Femur (tissue), 1 donor: ENCODE data around the gene EIF2B4.
"Not testable (repeated sequence)": the region's sequence is repeated elsewhere in the genome, so short reads cannot be mapped to it uniquely, and the experiment has no call there.

Source experiments
- DNase-seq: peaks from one replicate; pipeline ENCODE4 v3.0.0-alpha.2; 2017

The EIF2B4 gene

GRCh38 chr2:27377618-27378095 lies 7.5 kb upstream of the EIF2B4 start:
- DNase-seq, result no peak

- DNase-seq, result no peak
These were observed 6.9 kb upstream of the EIF2B4 start for GRCh38 chr2:27376866-27377617.

- no peak for DNase-seq
These were observed 6.2 kb upstream of the EIF2B4 start for GRCh38 chr2:27376151-27376865.

- no peak for DNase-seq
These were observed 5.5 kb upstream of the EIF2B4 start for GRCh38 chr2:27375513-27376099.

- no peak for DNase-seq
These were observed 3.4 kb upstream of the EIF2B4 start for GRCh38 chr2:27373567-27373966.

GRCh38 chr2:27372937-27373336 lies 2.8 kb upstream of the EIF2B4 start:
- no peak for DNase-seq

DNA sequence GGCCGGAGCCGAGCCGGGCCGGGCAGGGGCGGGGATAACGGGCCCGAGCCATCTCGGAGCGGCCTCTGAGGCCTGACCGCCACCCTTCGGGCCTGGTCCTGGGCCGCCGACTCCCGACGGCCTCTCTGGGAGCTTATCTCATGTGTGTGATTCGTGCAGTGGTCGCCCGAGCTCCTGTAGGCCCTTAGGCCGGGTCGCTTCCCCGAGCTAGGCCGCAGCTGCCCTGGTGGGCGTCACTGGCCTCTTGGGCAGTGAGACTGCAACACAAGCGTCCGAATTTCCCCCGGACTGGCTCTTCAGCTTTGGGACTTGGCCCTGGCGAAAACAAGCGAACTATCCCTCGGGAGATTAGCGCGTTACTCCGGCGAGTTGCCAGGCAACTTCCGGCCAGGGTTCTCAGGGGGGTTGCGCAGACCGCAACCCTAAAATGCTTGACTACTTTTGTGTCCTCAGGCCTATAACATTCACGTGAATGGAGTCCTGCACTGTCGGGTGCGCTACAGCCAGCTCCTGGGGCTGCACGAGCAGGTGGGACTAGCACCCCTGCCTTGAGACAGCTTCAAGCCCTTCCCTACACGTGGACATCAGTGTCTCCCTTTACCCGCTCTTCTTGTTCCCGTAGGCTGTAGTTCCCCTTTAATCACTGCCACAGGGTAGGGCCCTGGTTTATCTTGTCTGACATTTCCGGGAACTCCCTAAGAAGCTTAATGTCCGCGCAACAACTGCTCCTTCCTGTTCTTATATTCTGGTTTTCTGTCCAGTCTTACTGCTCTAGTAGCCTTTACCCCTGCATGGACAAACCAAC lies 880 bp upstream of the EIF2B4 start:
- DNase-seq, result peak; percentile 59

DNA sequence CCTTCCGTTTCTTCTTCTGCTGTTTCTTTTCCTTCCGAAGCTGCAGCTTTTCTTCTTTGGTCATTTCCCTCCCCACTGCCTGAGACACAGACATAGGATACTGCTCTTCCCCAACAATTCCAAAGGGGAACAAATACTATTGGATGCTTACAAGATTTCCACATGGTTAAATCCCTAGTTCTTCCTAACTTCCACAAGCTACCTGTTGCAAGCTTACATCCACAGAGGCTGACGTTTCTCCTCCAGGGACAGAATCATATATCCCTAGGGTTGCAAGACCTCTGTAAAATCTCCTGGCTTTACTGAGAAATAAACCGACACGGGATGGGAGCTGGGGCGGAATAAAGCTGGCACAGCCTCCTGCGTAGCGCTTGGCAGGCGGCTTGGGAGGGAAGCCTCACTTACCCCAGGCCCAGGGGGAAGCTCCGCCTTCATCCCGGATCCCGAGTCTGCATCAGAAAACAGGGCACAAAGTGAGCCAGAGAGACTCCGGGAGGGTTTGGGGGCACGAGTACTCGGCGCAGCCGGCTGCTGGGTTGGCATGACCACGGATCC lies 590 bp downstream of the EIF2B4 start:
- peak; percentile 75 for DNase-seq

- DNase-seq, result no peak
These were observed 6.2 kb downstream of the EIF2B4 start for GRCh38 chr2:27363933-27364332.

- no peak for DNase-seq
These were observed 7.3 kb downstream of the EIF2B4 start for GRCh38 chr2:27362678-27363420.

DNA sequence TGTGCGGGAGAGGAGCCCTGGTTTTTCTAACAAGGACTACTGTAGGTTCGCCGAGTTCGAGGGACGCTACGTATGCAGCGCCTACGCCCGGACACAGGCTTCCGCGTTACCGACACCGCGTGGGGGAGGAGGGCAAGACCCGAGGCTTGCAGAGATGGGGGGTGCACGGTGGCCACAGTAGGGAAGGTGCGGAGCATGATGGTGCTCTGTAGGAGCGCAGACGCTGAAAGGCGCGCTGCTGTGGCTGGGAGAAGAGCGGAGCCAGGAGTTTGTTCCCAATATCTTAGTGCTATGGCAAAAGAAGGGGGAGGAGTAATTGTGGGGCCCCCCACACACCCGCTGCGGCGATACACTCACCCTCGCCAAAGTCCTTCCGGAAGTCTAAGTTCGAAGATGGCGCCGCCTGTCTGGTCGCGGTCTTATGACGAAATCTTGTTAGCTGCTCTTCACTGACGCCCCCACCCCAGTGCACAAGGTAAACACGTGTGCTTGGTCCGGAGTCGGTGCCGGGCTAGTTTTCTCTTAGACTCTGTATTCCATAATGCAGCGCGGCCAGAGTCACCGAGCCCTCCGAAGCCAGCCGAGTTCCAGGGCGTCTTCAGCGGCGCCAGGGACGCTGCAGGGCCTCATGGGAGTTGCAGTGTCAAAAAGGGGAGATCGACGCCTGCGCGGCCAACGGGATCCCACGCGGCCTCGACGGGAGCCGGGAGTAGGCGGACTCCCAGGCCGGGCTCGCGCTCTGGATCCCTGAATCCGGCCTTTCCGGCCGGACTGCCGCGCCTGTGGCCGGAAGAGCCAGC lies 13.6 kb downstream of the EIF2B4 start, which contains the start of gene GTF3C2:
Gene GTF3C2 (minus strand): TSS at position 383 of the 800 bp plus-strand sequence. CDS start 13,210 bp downstream, outside the sequence.
- peak; percentile 96 for DNase-seq

DNA sequence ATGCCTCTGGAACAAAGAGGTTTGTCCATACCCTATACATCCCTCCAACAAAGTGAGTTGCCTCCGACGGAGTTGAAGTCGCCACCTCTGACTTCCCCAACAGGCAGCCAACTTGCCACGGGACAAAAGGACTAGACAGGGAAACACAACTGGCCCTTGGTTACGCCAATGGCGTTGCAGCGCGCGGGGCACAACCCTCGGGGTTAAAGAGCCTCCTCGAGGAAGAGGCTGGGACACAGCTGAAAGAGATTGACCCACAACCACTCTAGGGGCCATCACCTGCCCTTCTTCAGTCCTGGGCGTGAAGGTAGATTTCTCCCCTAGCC lies 14.1 kb downstream of the EIF2B4 start:
- peak; percentile 51 for DNase-seq

- no peak for DNase-seq
These were observed 15.6 kb downstream of the EIF2B4 start for GRCh38 chr2:27354597-27354927.

DNA sequence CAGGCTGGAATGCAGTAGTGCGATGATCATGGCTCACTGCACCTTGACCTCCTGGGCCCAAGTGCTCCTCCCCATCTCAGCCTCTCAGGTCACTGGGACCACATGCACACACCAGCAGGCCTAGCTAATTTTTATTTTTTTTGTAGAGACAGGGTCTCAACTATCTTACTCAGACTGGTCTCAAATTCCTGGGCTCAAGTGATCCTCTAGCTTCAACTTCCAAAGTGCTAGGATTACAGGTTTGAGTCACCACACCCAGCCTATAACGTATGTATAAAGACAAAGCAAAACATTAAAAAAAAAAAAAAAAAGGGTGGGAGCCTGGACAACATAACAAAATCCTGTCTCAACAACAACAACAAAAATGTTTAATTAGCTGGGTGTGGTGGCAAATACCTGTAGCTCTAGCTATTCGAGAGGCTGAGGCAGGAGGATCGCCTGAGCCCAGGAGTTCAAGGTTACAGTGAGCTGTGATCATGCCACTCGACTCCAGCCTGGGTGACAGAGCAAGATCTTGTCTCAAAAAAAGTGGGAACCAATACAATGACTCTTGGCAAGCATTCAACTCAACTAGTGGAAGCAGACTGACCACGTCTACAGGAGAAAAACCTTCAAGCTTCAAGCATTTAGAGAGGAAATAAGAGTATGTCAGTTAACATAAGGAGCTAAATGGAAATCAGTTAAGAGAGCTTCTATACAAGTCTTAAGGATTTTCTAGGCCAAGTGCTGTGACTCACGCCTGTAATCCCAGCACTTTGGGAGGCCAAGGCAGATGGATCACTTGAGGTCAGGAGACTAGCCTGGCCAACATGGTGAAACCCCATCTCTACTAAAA lies 16.2 kb downstream of the EIF2B4 start:
- no peak for DNase-seq

DNA sequence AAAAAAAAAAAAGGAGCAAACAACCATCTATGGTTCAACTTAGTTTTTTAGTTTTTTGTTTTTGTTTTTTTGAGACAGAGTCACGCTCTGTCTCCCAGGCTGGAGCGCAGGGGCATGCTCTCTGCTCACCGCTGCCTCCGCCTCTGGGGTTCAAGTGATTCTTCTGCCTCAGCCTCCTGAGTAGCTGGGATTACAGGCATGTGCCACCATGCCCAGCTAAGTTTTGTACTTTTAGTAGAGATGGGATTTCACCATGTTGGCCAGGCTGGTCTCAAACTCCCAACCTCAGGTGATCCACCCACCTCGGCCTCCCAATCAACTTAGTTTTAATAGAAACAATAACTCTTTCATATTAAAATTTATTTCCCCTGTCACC lies 16.8 kb downstream of the EIF2B4 start:
- not testable (repeated sequence) for DNase-seq

DNA sequence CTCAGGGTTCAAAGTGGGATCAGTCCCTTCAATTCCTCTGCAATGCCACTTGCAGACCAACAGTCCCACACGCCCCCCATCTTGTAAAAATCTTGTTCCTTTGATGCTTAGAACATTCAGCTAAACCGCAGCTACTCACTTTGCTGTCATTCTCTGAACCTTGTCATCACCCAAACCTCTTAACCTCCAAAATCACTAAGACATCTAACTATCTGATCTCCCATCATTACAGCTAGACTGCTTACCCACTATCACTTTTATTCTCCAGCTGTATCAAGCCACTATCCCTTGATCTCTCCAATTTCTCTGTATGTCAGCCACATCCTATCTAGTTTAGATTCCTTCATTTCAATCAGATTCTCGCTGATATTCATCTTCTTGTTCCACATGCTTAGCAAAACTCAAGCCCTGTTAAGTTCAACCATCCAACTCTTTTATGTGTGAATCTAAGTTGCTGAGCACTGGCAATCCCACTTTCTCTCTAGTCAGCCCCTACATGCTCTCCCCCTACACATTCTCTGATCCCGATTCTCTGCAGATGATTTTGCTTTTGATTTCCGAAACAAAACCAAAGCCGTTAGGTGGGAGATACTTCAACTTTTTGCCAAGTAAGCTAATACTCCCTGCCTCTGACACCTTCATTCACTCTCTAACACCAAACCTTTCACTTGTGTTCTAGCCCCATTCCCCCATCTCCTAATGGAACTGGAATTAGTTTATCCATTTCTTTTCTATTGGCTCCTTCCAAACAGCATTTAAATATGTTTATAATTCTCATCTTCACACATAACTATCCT lies 18.1 kb downstream of the EIF2B4 start:
- DNase-seq, result no peak

DNA sequence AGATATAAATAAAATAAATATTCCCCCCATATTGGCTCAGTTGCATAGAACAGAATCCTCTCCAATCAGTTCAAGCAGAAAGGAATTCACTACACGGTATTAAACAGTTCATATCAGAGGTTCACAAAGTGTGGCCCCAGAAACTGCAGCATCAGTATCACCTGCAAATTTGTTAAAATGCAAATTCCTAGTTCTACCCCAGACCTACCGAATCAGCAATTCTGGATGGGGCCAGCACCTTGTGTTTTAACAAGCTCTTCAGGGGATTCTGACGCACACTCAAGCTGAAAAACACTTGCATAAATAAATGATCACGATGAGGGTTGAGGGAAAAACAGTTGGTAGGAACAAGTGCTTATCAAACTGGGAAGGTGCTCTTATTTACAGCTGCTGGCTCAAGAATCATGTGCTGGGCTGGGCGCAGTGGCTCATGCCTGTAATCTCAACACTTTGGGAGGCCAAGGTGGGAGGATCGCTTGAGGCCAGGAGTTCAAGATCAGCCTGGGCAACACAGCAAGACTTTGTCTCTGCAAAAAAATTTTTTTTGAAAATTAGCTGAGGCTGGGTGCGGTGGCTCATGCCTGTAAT lies 19.9 kb downstream of the EIF2B4 start:
- no peak for DNase-seq

GRCh38 chr2:27347641-27348040 lies 22.5 kb downstream of the EIF2B4 start:
- DNase-seq, result no peak

DNA sequence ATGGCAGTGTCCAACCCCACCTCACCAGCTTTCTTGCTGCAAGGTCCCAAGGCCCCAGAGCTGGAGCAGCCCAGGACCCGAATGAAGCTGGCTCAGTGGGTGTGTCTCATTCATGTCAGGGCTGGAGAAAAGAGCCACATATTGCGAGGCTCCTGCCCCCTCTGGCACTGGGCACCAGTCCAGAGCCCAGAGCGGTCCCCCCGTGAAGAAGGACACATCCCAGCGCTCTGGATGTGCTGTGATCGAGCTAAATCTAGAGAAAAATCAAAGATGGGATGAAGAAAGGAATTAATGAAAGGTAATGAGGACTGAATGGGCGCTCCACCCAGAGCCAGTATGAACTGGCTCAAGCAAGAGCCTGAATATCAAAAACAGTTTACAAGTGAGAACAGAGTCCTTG lies 34.0 kb downstream of the EIF2B4 start:
- DNase-seq, result no peak
